Measurements from ENCODE around the gene CARD10. TPM values are rescaled to one million over a fixed set of nuclear protein-coding genes. Genes with fewer than 3 reads are reported as not detected.

CARD10 gene
- polyA plus RNA-seq, 3 donors: 0.03 TPM; not detected in 2

- H3K27me3 ChIP-seq (ENCODE audit: control insufficient read depth in 2 of 2, insufficient read depth in 2 of 2, low read length in 2 of 2): no peaks in the 10 kb centered on the region
- peaks cover 28% of the 10 kb centered on the region for H3K4me1 Mint-ChIP-seq
- no peak for TF ChIP-seq CTCF (IDR thresholded peaks at IDR 0.05)
- H3K27me3 Mint-ChIP-seq (ENCODE audit: low read depth in 3 of 3): peaks cover 3 to 7% (median 3%) of the 10 kb centered on the region in 3 donors
- H3K9me3 Mint-ChIP-seq: peaks cover 0 to 3% (median 0%) of the 10 kb centered on the region in 7 donors
- no peak overlapping the region for H3K4me3 Mint-ChIP-seq
- intact Hi-C loops (cut with micrococcal nuclease): no loop called here
- 97% methylated on average over 9 of the region's 10 CpGs for WGBS (ENCODE audit: insufficient coverage)
- H3K9me3 ChIP-seq (replicated peaks in 1 of 2; ENCODE audit: control insufficient read depth in 1 of 2, insufficient read depth in 1 of 2, low read length in 2 of 2): no peaks in the 10 kb centered on the region
- H2AFZ ChIP-seq (ENCODE audit: insufficient read depth, low read depth, low read length, poor library complexity, severe bottlenecking): no peak overlapping the region
- no peaks in the 10 kb centered on the region for H3K36me3 ChIP-seq (replicated peaks in 1 of 2; ENCODE audit: control insufficient read depth in 1 of 2, insufficient read depth in 2 of 2, low read length in 2 of 2)
- H3K27ac Mint-ChIP-seq: no peak overlapping the region
- H4K20me1 ChIP-seq (ENCODE audit: insufficient read depth, low read length): peaks cover 5% of the 10 kb centered on the region
- no peak for DNase-seq
- no peak overlapping the region for H3K4me3 ChIP-seq (replicated peaks in 1 of 3; ENCODE audit: low read depth in 2 of 3, low read length in 3 of 3)
- peaks cover 22% of the 10 kb centered on the region for H3K79me2 ChIP-seq (ENCODE audit: insufficient read depth, low read length)
- no peak overlapping the region for H3K27ac ChIP-seq (ENCODE audit: low read depth in 1 of 2, low read length in 2 of 2)
- H3K36me3 Mint-ChIP-seq: no peaks in the 10 kb centered on the region
- H3K9ac ChIP-seq (ENCODE audit: insufficient read depth, low read length, poor library complexity, severe bottlenecking): no peak overlapping the region
- H3K4me1 ChIP-seq (ENCODE audit: control insufficient read depth in 1 of 2, insufficient read depth in 2 of 2, low read length in 2 of 2): peaks cover 25 to 34% of the 10 kb centered on the region in 2 donors
- no peak overlapping the region for H3K4me2 ChIP-seq (replicated peaks; ENCODE audit: extremely low read depth, low read length, poor library complexity, severe bottlenecking)
Measured at GRCh38 chr22:37489983-37490382, 29.2 kb downstream of the CARD10 start.

DNA sequence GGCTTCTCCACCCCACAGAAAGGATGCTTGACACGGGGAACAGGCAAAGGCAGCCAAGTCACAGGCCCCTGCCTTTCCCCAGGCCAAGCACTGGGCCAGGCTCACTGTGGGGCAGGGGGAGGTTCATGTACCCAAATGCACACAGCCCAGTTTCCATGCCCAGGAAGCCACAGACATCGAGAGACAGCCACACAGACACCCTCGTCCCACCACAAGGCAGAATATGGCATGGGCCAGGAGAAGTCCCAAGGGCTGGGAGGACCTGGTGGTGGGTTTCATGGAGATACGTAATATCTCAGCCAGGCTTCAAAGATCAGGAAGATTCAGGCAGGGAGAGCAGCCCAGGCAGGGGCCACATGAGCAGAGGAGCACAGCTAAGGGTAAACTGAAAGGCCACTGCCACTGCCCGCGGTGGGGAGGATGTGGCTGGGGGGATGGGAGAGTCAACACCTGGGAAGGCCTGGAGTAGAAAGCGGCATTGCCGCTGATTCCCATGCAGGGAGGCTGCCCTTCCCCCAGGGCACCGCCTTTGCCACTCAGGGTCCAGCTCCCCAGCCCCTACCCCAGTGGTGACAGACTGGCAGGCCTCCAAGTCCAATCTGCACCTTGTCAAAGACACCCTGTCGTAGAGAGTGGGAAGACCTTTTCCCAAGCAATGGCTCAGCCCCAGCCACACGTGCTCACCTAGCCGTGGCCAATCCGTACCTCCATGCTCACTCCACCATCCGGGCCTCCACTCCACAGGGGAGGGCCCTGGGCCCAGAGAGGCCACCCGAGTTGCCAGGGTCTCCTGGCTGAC is 30.7 kb downstream of the CARD10 start:
- Mint-ChIP-seq H3K27me3 (ENCODE audit: low read depth in 3 of 3) (peaks cover 0 to 6% (median 2%) of the 10 kb centered on the region in 3 donors), H3K27ac (no peak overlapping the region), H3K9me3 (peaks cover 0 to 2% (median 0%) of the 10 kb centered on the region in 7 donors), H3K4me1 (peaks cover 39% of the 10 kb centered on the region), H3K36me3 (no peaks in the 10 kb centered on the region), H3K4me3 (no peak overlapping the region)
- Histone ChIP-seq H3K27me3 (ENCODE audit: control insufficient read depth in 2 of 2, insufficient read depth in 2 of 2, low read length in 2 of 2) (no peaks in the 10 kb centered on the region), H4K20me1 (ENCODE audit: insufficient read depth, low read length) (peaks cover 13% of the 10 kb centered on the region), H3K9ac (ENCODE audit: insufficient read depth, low read length, poor library complexity, severe bottlenecking) (no peak overlapping the region), H3K9me3 (replicated peaks in 1 of 2; ENCODE audit: control insufficient read depth in 1 of 2, insufficient read depth in 1 of 2, low read length in 2 of 2) (no peaks in the 10 kb centered on the region), H3K79me2 (ENCODE audit: insufficient read depth, low read length) (peaks cover 35% of the 10 kb centered on the region), H3K4me1 (ENCODE audit: control insufficient read depth in 1 of 2, insufficient read depth in 2 of 2, low read length in 2 of 2) (peaks cover 38 to 49% of the 10 kb centered on the region in 2 donors), H3K4me2 (replicated peaks; ENCODE audit: extremely low read depth, low read length, poor library complexity, severe bottlenecking) (no peak overlapping the region), H3K27ac (ENCODE audit: low read depth in 1 of 2, low read length in 2 of 2) (no peak overlapping the region), H2AFZ (ENCODE audit: insufficient read depth, low read depth, low read length, poor library complexity, severe bottlenecking) (no peak overlapping the region), H3K4me3 (replicated peaks in 1 of 3; ENCODE audit: low read depth in 2 of 3, low read length in 3 of 3) (no peak overlapping the region), H3K36me3 (replicated peaks in 1 of 2; ENCODE audit: control insufficient read depth in 1 of 2, insufficient read depth in 2 of 2, low read length in 2 of 2) (no peaks in the 10 kb centered on the region)
- intact Hi-C loops (cut with micrococcal nuclease): no loop called here
- 86% methylated on average over 9 of the region's 15 CpGs for WGBS (ENCODE audit: insufficient coverage)
- no peak for DNase-seq
- TF ChIP-seq CTCF (IDR thresholded peaks at IDR 0.05): no peak
